Fibroblast of the aortic adventitia (primary cell): ENCODE measurements around the gene TACC2. TPM values are rescaled to one million over a fixed set of nuclear protein-coding genes. Genes with fewer than 3 reads are reported as not detected.

Experiments
- DNase-seq: peaks from one replicate; pipeline ENCODE4 v3.0.0-alpha.2; 2010; ENCODE audit warnings: low read depth
- H3K4me3 ChIP-seq: 2 replicates; pipeline ENCODE4 v1.5.1; 2011; ENCODE audit warnings: low read depth, mild to moderate bottlenecking, control low read depth, low read length, moderate library complexity
- CTCF ChIP-seq: IDR thresholded peaks from 2 replicates; pipeline ENCODE4 v1.5.1; 2011; ENCODE audit warnings: mild to moderate bottlenecking, low read length, control low read depth, inconsistent platforms; ENCODE audit not compliant: insufficient read depth
- total RNA-seq: library from RNA; depleted of rRNA; stranded (reverse); fragments of >200 nt; gene quantifications from 2 replicates; pipeline ENCODE4 v1.2.3, GENCODE V29; 2012; ENCODE audit warnings: low replicate concordance

The TACC2 gene
- total RNA-seq, 1 donor, result 9.2 TPM

- TF ChIP-seq CTCF, result no peak
- DNase-seq, result no peak
- H3K4me3 ChIP-seq, result no peak overlapping the region
Observed at GRCh38 chr10:122251459-122252255, 262.7 kb downstream of the TACC2 start.

- DNase-seq, result no peak
- TF ChIP-seq CTCF, result no peak
Observed at GRCh38 chr10:122252805-122253204, 263.8 kb downstream of the TACC2 start.

GRCh38 chr10:122253605-122254004 lies 264.6 kb downstream of the TACC2 start:
- no peak overlapping the region for H3K4me3 ChIP-seq
- no peak for TF ChIP-seq CTCF
- DNase-seq, result no peak

More at GRCh38 chr10:122252805-122253204, 263.8 kb downstream of the TACC2 start:
- no peak overlapping the region for H3K4me3 ChIP-seq

- no peak for DNase-seq
- no peak for TF ChIP-seq CTCF
- H3K4me3 ChIP-seq, result no peak overlapping the region
Observed at GRCh38 chr10:122254831-122255230, 265.9 kb downstream of the TACC2 start.

- no peak for TF ChIP-seq CTCF
- no peak overlapping the region for H3K4me3 ChIP-seq
- DNase-seq, result no peak
Observed at GRCh38 chr10:122255509-122256301, 266.7 kb downstream of the TACC2 start.

GRCh38 chr10:122257041-122257440 lies 268.1 kb downstream of the TACC2 start:
- TF ChIP-seq CTCF, result no peak

More at GRCh38 chr10:122257041-122257440, 268.1 kb downstream of the TACC2 start:
- DNase-seq, result no peak
- H3K4me3 ChIP-seq, result no peak overlapping the region
